A549 treated with RU486 at 1 μM for 4 hours (cell line): ENCODE results near the gene PAIP2. TPM values are rescaled to one million over a fixed set of nuclear protein-coding genes. Genes with fewer than 3 reads are reported as not detected.

Experiments
- total RNA-seq: library from RNA; stranded (reverse); fragments of 200-300 nt; extraction: Qiagen RNA extraction; gene quantifications from 5 replicates; pipeline ENCODE4 v1.2.3, GENCODE V29; 2022; ENCODE audit warnings: low read depth

Gene PAIP2, protein sequence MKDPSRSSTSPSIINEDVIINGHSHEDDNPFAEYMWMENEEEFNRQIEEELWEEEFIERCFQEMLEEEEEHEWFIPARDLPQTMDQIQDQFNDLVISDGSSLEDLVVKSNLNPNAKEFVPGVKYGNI
- 84.0 to 112 TPM (median 91.8 TPM) in 5 replicates for total RNA-seq

DNA sequence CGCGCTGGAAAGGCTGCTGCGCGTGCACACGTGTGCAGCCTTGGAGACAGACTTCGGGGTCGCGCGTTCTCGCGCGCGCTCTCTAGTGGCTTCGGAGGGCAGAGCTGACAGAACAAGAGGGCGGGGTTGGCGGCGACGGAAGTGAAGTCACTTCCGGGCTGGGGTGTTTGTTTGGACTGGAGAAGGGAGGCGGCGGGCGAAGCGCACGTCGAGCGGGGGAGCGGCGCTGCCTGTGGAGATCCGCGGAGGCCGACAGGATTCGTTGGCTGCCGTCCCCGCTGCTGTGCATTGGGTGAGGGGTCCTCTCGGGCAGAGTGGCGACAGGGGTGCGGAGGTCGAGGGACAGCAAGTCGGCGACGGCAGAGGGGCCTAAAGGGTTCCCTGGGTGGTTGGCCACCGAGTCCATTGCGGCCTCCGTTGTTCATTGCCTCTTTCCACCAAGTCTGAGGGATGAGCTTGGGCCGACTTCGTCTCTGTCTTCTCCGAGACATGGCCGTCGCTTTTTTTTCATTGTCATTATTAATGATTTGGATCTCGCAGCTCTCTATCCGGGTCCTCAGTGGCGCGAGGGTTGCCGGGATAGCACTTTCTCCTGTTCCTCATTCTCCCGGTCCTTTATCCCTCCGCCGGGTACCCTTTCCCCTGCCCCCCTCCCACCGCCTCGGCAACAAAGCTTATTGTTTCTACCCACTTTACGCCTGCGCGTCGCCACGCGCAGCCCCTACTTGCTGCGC, at the start of gene PAIP2:
Gene PAIP2 (plus strand): TSS at position 166 of the 734 bp plus-strand sequence. CDS start 21,931 bp downstream, outside the sequence.

DNA sequence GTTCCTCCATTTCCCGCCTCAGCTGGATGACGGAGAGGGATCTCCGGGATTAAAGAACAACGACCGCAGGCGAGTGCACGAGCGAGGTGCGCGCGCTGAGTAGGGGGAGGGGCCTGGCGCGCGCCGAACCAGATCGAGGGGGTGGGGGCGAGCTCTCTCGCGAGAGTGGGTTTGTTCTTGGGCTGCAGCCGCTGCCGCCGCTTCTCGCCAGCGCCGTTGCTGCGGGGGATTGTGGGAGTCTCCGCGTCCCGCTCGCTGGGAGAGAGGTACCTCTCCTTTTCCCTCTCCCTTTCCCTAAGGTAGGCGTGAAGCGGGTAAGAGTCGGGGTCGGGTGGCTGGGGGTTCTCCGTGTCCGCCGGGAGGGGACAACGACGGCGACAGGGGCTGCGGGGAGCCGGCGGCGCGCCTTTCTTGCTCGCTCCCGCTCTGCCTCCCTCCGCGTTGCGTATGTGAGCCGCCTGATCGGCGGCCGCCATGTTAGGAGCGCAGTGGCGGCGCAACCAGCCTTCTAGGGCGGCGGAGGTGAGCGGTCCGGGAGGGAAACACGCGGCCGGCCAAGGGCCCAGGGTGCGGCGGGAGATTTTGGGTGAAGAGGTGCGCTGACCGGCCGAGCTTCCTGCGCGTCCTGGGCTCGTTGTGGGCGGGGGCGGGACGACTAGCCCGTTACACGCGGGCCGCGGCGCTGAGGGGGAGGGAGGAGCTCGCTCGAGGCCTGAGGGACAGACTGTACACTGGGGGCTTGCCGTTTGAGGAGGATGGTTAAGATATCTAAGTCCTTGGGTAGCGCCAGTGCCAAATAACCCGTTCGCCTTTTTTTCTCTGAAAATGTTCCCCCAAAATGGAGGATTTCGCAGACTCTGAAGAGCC, 47.9 kb upstream of the PAIP2 start, which contains the start of gene MATR3:
Gene MATR3 (plus strand): TSS at position 234 of the 867 bp plus-strand sequence. CDS start 13,676 bp downstream, outside the sequence.

DNA sequence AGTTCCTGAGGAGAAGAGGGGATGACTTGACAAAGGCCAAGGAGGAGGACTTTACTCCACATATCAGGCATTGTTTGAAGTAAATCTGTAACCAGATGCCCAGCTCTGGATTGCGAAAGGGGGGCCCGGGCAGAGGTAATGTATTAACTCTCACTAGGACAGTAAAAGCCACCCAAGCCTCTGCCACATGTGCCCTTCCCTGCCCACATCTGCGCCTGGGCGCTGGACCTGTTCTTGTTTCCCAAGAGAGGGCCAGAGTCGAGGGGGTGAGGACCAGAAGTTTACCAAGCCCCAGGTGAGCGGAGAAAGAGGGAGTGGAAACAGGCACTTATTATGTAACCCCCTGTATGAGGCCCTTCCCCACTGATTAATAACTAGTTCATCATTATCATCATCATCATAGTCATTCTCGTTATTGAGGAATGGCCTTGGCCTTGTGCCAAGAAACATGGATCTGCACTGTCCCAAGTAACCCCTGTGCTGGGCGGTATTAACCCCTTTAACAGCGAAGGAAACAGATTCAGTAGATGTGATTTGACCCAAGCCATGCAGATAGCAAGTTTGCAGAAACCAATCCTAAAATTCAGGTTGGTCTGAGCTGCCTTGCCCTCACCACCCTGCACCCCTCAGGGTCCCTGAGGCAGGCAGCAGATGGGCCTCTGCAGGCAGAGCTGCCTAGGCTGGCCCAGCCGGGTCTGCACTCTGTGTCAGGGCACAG, 41.8 kb downstream of the PAIP2 start, which contains the start of gene SLC23A1:
Gene SLC23A1 (minus strand): TSS at position 23 of the 718 bp plus-strand sequence. CDS start 44 bp downstream, outside the sequence.

DNA sequence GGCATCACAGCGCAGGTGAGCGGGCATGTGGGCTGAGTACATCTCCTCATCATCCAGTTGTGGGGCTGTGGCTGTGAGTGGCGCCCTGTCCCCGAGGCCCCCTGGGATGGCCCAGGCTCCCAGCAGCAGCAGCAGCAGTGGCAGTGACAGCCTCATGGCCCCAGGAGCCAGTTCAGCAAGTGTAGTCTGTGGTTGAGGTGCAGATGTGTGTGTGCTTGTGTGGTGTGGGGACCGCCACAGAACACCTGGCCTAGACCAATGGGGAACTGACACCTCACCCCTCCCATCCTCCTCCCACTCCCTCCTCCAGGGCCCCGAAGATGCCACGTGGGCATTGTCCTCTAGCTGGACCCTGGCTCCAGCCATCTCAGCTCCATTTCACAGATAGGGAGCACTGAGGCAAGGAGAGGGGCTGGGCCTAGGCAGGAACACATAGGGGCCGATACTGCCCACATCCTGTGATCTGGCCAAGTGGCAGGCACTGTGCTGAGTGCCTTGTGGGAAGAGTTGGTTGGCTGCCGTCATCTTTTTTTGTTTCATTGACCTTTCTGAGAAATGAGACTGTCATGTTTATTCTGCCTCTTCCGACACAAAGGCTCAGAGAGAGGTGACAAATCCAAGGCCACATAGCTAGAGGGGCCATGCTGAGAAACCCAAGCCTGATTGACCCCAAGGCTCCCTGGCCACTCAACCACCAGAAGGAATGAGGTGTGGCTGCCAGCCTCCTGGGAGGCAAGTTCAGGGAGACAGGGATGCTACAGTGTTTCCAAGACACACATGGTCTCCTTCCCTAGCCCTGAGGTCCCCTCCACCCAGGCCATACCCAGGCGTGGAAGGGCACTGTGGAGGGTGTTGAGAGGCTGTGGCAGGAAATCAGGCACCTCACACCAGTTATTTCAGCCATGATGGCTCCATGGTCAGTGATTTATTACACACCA, 48.3 kb downstream of the PAIP2 start, which contains the start of gene MZB1:
Gene MZB1 (minus strand): TSS at position 213 of the 938 bp plus-strand sequence. CDS start 57 bp downstream, at position 156.

DNA sequence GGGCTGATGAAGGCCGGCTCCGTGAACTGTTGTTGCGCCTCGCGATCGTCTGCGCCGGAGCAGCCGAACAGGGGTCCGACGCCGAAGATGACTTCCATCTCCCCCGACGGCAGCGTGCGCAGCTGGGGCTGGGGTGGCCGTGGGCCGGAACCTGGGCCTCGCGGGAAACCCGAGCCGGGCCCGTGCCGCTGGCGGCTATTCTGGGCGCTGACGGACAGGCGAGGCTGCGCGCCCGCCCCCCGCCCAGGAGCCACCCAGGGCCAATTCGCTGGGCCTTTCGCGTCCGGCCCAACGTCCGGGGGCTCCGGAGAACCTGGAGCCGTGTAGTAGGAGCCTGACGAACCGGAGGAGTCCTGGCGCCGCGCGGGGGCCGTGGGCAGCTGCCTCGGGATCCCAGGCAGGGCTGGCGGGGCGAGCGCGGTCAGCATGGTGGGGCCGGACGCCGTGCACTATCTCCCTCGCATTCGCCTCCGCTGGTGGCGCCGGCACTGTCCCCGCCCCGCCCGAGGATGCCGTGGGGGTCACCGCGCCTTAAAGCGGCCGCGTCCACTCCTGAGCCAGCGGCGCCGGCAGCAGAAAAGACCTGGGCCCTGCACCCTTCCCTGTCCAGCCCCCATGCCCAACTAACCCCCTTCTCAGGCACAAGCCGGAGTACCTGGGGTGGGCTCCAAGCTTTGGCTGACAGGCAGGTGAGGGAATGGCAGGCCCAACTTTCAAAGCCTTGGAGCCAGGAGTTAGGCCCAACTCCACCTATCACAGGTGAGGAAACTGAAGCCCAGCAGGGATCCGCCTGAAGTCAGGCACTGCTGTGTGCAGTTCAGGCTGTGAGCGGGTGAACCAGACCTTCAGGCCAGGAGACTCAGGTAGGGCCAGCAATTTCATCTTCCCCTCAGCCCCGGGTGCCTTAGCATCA, 53.3 kb downstream of the PAIP2 start, which contains the start of gene PROB1:
Gene PROB1 (minus strand): TSS at position 451 of the 913 bp plus-strand sequence. CDS start 23 bp downstream, at position 428.

DNA sequence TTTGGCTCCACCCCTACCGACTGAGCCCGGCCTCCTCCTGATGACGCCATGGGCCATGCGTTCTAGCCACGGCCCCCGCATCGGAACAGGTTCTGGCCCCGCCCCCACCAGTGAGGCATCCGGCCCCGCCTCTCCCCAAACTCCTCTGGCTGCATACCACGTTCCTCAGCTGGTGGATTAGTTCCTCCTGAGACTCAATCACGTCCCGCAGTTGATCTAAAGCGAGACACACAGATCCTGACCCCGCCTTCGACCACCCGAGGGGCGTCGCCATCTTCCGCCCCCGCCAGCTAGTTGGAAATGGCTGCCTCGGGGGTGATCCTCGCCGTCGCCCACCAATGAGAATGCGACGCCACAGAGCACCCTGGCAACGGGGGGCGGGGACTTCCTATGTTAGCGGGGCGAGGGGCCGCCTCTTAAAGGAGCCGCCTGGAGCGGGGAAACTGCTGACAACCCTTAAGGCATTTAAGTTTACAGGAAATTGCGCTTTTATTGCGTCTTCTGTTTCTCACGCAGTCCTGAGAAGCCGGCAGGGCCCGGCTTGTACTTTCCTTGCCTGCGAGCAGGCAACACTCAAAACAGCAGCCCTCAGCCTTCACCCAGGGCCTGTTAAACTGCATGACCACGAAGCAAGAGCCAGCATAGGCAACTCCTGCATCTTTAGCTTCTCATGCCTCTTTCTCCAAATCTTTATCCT, 62.3 kb downstream of the PAIP2 start, which contains the start of gene SPATA24:
Gene SPATA24 (minus strand): TSS at position 303 of the 697 bp plus-strand sequence. CDS start 29 bp downstream, at position 274.

Other genes starting within 250 kb of the PAIP2 start
- gene SIL1, start 143.5 kb upstream of the PAIP2 start, total RNA-seq: 23.7 to 29.1 TPM (median 24.3 TPM) in 5 replicates
- 102 to 202 TPM (median 189 TPM) in 5 replicates for gene MATR3, start 48.1 kb upstream of the PAIP2 start, total RNA-seq
- gene SLC23A1, start 41.4 kb downstream of the PAIP2 start, total RNA-seq: 0.87 to 1.6 TPM (median 1.3 TPM) in 5 replicates
- not detected in 5 replicates for gene MZB1, start 48.1 kb downstream of the PAIP2 start, total RNA-seq
- gene PROB1, start 53.2 kb downstream of the PAIP2 start, total RNA-seq: 0.19 to 0.34 TPM (median 0.27 TPM) in 5 replicates
- gene SPATA24, start 62.2 kb downstream of the PAIP2 start, total RNA-seq: 4.1 to 6.0 TPM (median 5.0 TPM) in 5 replicates
- gene DNAJC18, start 97.7 kb downstream of the PAIP2 start, total RNA-seq: 7.3 to 9.7 TPM (median 7.8 TPM) in 5 replicates
- gene ECSCR, start 120.9 kb downstream of the PAIP2 start, total RNA-seq: not detected in 5 replicates
- gene SMIM33, start 129.2 kb downstream of the PAIP2 start, total RNA-seq: not detected in 5 replicates
- 0.85 to 1.4 TPM (median 0.98 TPM) in 5 replicates for gene STING1, start 140.9 kb downstream of the PAIP2 start, total RNA-seq
- 108 to 160 TPM (median 157 TPM) in 5 replicates for gene UBE2D2, start 219.5 kb downstream of the PAIP2 start, total RNA-seq